Superior temporal gyrus (tissue), 1 donor: ENCODE results near the gene NDUFAF4.
"Not testable (repeated sequence)": the region's sequence is repeated elsewhere in the genome, so short reads cannot be mapped to it uniquely, and the experiment has no call there.

Experiments used
- DNase-seq: peaks from one replicate; pipeline ENCODE4 v3.0.0-alpha.2; 2016; ENCODE audit errors: extremely low spot score

NDUFAF4 gene

GRCh38 chr6:96899019-96899418 is 1.3 kb upstream of the NDUFAF4 start:
- DNase-seq: peak; percentile 96

GRCh38 chr6:96898241-96898851 is 655 bp upstream of the NDUFAF4 start:
- DNase-seq: peak; percentile 60

- no peak for DNase-seq
Measured at GRCh38 chr6:96889146-96889545, 8.5 kb downstream of the NDUFAF4 start.

GRCh38 chr6:96888745-96889144 is 8.9 kb downstream of the NDUFAF4 start:
- no peak for DNase-seq

- DNase-seq: no peak
Measured at GRCh38 chr6:96886519-96886918, 11.2 kb downstream of the NDUFAF4 start.

- DNase-seq: not testable (repeated sequence)
Measured at GRCh38 chr6:96885187-96885631, 12.5 kb downstream of the NDUFAF4 start.

GRCh38 chr6:96878143-96878542 is 19.5 kb downstream of the NDUFAF4 start:
- DNase-seq: no peak

- peak; percentile 63 for DNase-seq
Measured at GRCh38 chr6:96876886-96877545, 20.7 kb downstream of the NDUFAF4 start.

- no peak for DNase-seq
Measured at GRCh38 chr6:96872976-96873375, 24.7 kb downstream of the NDUFAF4 start.

- no peak for DNase-seq
Measured at GRCh38 chr6:96865055-96865405, 32.7 kb downstream of the NDUFAF4 start.

- no peak for DNase-seq
Measured at GRCh38 chr6:96864216-96865054, 33.3 kb downstream of the NDUFAF4 start.

- DNase-seq: no peak
Measured at GRCh38 chr6:96862560-96862959, 35.1 kb downstream of the NDUFAF4 start.

- no peak for DNase-seq
Measured at GRCh38 chr6:96861588-96861987, 36.1 kb downstream of the NDUFAF4 start.

- peak; percentile 42 for DNase-seq
Measured at GRCh38 chr6:96856856-96857255, 40.8 kb downstream of the NDUFAF4 start.

- DNase-seq: no peak
Measured at GRCh38 chr6:96853083-96853482, 44.6 kb downstream of the NDUFAF4 start.

- no peak for DNase-seq
Measured at GRCh38 chr6:96852605-96853004, 45.1 kb downstream of the NDUFAF4 start.

- no peak for DNase-seq
Measured at GRCh38 chr6:96851858-96852257, 45.8 kb downstream of the NDUFAF4 start.

GRCh38 chr6:96849615-96850014 is 48.1 kb downstream of the NDUFAF4 start:
- DNase-seq: no peak

GRCh38 chr6:96844530-96844929 is 53.2 kb downstream of the NDUFAF4 start:
- no peak for DNase-seq

- no peak for DNase-seq
Measured at GRCh38 chr6:96841345-96841744, 56.3 kb downstream of the NDUFAF4 start.
